Neutrophil (primary cell): Measurements from ENCODE around the gene LDLRAD4.

Experiments used
- H3K27ac ChIP-seq: fragments of 200-600 bp; sonication (generic); 2 replicates; pipeline ENCODE4 v1.5.1; 2016; ENCODE audit warnings: mild to moderate bottlenecking, moderate library complexity
- H3K27me3 ChIP-seq: fragments of 200-600 bp; sonication (generic); 2 replicates; pipeline ENCODE4 v1.6.0; 2016; ENCODE audit warnings: mild to moderate bottlenecking
- H3K36me3 ChIP-seq: fragments of 200-600 bp; sonication (generic); 2 replicates; pipeline ENCODE4 v1.5.1; 2017
- H3K4me1 ChIP-seq, 2 experiments: fragments of 200-600 bp in 1 of 2; sonication (generic) in 1 of 2; 1 replicate in 1 of 2; 2 replicates in 1 of 2; pipeline versions ENCODE4 v1.5.1 to v1.6.1; 2013 to 2016; ENCODE audit warnings: low read depth in 1 of 2, low read length in 1 of 2, mild to moderate bottlenecking in 1 of 2, moderate library complexity in 1 of 2; ENCODE audit not compliant: control insufficient read depth in 1 of 2, insufficient read depth in 1 of 2
- H3K4me3 ChIP-seq, 2 experiments: fragments of 200-600 bp in 1 of 2; sonication (generic) in 1 of 2; 1 replicate in 1 of 2; 2 replicates in 1 of 2; pipeline ENCODE4 v1.5.1; 2013 to 2016; ENCODE audit warnings: low read depth in 1 of 2, low read length in 1 of 2, mild to moderate bottlenecking in 1 of 2, moderate library complexity in 1 of 2
- H3K9me3 ChIP-seq: fragments of 200-600 bp; sonication (generic); 2 replicates; pipeline ENCODE4 v1.5.1; 2016
- CTCF ChIP-seq: fragments of 200-600 bp; sonication (generic); IDR thresholded peaks from 2 replicates; pipeline ENCODE4 v1.5.1; 2016; ENCODE audit warnings: antibody characterized with exemption

The LDLRAD4 gene

DNA sequence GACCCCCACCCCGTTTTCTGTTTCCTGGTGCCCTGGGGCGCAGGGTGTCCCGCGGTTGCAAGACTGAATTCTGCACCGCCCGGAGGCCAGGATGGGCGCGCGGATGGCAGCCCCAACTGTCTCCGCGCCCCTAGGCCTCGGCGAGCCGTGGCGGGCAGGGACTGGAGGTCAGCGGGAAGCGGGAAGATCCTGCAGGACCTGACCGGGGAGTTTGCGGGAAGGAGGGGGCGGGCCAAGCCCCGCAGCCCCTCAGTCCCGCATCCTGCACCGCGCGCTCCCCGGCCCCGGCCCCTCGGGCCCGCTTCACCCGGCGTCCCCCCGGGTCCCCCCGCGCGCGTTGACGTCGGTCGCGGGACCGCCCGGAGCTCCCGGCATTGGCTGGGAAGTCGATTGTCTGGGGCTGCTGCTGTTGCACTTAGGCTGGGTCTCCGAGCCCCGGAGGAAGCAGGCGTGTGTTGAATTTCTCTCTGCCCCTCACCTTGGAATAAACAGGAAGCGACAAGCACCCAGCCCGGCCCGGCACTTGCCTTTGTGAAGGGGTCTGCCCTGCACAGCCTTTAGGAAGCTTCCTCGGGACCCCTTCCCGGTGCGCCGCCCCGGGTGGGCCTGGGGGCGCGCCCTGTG lies at the start of gene LDLRAD4:
Gene LDLRAD4, plus strand, starts transcription at position 393 of the 624 bp plus-strand sequence.
- H3K27ac ChIP-seq, result no peak within 1 kb of the TSS
- no peaks in the 10 kb centered on the region for H3K9me3 ChIP-seq
- H3K36me3 ChIP-seq, result no peaks in the 10 kb centered on the region
- TF ChIP-seq CTCF, result no peak
- H3K4me1 ChIP-seq, result peaks cover 13 to 25% of the 10 kb centered on the region in 2 experiments
- H3K4me3 ChIP-seq, result peak within 1 kb of the TSS in 1 of 2 experiments; percentile 44
- peaks cover 94% of the 10 kb centered on the region for H3K27me3 ChIP-seq

DNA sequence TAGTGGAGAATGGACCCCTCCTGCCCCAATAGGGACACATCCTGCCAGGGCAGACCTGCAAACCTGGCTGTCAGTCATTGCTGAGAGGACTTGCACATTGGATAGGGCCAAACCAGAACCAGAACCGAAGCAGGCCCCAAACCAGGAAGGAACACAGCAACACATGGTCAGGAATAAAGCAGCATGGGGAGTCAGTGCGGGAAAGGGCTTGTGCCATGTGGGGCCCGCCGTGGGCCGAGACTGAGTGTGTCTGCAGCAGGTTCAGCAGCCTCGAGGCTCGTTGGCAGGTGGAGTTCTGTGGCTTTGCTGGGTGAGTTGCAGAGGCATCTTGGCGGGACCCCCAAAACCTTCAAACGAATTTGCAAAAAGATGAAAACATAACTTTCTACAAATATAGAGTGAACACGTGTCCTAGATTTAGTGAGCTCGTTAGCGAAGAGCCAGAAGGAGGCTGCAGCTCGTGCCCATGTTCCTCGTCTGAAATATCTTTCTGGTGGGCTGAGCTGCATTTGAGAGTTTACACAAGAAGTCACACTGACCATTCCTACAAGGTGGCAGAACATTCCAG lies 44.9 kb upstream of the LDLRAD4 start:
- H3K4me1 ChIP-seq, result no peaks in the 10 kb centered on the region
- H3K27ac ChIP-seq, result no peak overlapping the region
- TF ChIP-seq CTCF, result no peak
- peaks cover 4% of the 10 kb centered on the region for H3K27me3 ChIP-seq
- no peak overlapping the region for H3K4me3 ChIP-seq
- H3K9me3 ChIP-seq, result no peaks in the 10 kb centered on the region
- no peaks in the 10 kb centered on the region for H3K36me3 ChIP-seq

GRCh38 chr18:13175266-13175665 lies 43.3 kb upstream of the LDLRAD4 start:
- TF ChIP-seq CTCF, result no peak
- no peaks in the 10 kb centered on the region for H3K36me3 ChIP-seq
- no peaks in the 10 kb centered on the region for H3K4me1 ChIP-seq
- H3K27me3 ChIP-seq, result no peaks in the 10 kb centered on the region
- H3K27ac ChIP-seq, result no peak overlapping the region
- H3K9me3 ChIP-seq, result no peaks in the 10 kb centered on the region
- H3K4me3 ChIP-seq, result no peak overlapping the region

GRCh38 chr18:13175754-13176210 lies 42.8 kb upstream of the LDLRAD4 start:
- TF ChIP-seq CTCF, result no peak
- no peak overlapping the region for H3K27ac ChIP-seq
- no peak overlapping the region for H3K4me3 ChIP-seq
- no peaks in the 10 kb centered on the region for H3K36me3 ChIP-seq
- no peaks in the 10 kb centered on the region for H3K27me3 ChIP-seq
- H3K9me3 ChIP-seq, result no peaks in the 10 kb centered on the region
- H3K4me1 ChIP-seq, result no peaks in the 10 kb centered on the region

GRCh38 chr18:13176847-13177246 lies 41.7 kb upstream of the LDLRAD4 start:
- TF ChIP-seq CTCF, result no peak
- H3K4me3 ChIP-seq, result no peak overlapping the region
- no peaks in the 10 kb centered on the region for H3K36me3 ChIP-seq
- no peaks in the 10 kb centered on the region for H3K27me3 ChIP-seq
- H3K9me3 ChIP-seq, result no peaks in the 10 kb centered on the region
- H3K27ac ChIP-seq, result no peak overlapping the region
- H3K4me1 ChIP-seq, result no peaks in the 10 kb centered on the region
